GM23338 (cell line): Measurements from ENCODE around the gene MPEG1. TPM values are rescaled to one million over a fixed set of nuclear protein-coding genes. Genes with fewer than 3 reads are reported as not detected.

Source experiments
- ATAC-seq: fragments of 200-7000 bp; cut with Tn5 transposase; 3 replicates; pipeline ENCODE4 v1.9.1; 2020
- DNase-seq: peaks from one replicate; pipeline ENCODE4 v3.0.0-alpha.2; 2015; ENCODE audit warnings: low spot score
- H2AFZ ChIP-seq: fragments of 200-600 bp; sonication (generic); 2 replicates; pipeline ENCODE4 v1.8.0; 2016; ENCODE audit warnings: antibody characterized with exemption, mild to moderate bottlenecking, moderate library complexity
- H3F3A ChIP-seq: fragments of 200-600 bp; sonication (generic); replicated peaks from 2 replicates; pipeline ENCODE4 v1.8.0; 2017; ENCODE audit warnings: antibody characterized with exemption, mixed run types, low read depth
- H3K27ac ChIP-seq: fragments of 200-600 bp; sonication (generic); 2 replicates; pipeline ENCODE4 v1.6.1; 2016; ENCODE audit warnings: low read depth
- H3K27me3 ChIP-seq: fragments of 200-600 bp; sonication (generic); 2 replicates; pipeline ENCODE4 v1.8.0; 2016; ENCODE audit warnings: mild to moderate bottlenecking, mixed run types, moderate library complexity; ENCODE audit not compliant: insufficient read depth
- H3K36me3 ChIP-seq: fragments of 200-600 bp; sonication (generic); 2 replicates; pipeline ENCODE4 v1.8.0; 2016; ENCODE audit warnings: mild to moderate bottlenecking; ENCODE audit not compliant: insufficient read depth
- H3K4me1 ChIP-seq: fragments of 200-600 bp; sonication (generic); 2 replicates; pipeline ENCODE4 v1.8.0; 2016; ENCODE audit warnings: mild to moderate bottlenecking, moderate library complexity; ENCODE audit not compliant: insufficient read depth
- H3K4me2 ChIP-seq: fragments of 200-600 bp; sonication (generic); 2 replicates; pipeline ENCODE4 v1.7.1; 2017; ENCODE audit warnings: mixed run types
- H3K4me3 ChIP-seq: fragments of 200-600 bp; sonication (generic); 2 replicates; pipeline ENCODE4 v1.6.1; 2016; ENCODE audit warnings: mixed run types
- H3K79me2 ChIP-seq: fragments of 200-600 bp; sonication (generic); replicated peaks from 2 replicates; pipeline ENCODE4 v1.8.0; 2017; ENCODE audit warnings: mild to moderate bottlenecking; ENCODE audit not compliant: insufficient read depth
- H3K9me2 ChIP-seq: fragments of 200-600 bp; sonication (generic); 2 replicates; pipeline ENCODE4 v1.8.0; 2017; ENCODE audit not compliant: insufficient read depth
- H4K20me1 ChIP-seq: fragments of 200-600 bp; sonication (generic); replicated peaks from 2 replicates; pipeline ENCODE4 v1.8.0; 2017; ENCODE audit warnings: mild to moderate bottlenecking; ENCODE audit not compliant: insufficient read depth
- H3K27ac Mint-ChIP-seq: 2 replicates; pipeline ENCODE4 v1.8.0; 2020; ENCODE audit warnings: inconsistent platforms, mild to moderate bottlenecking, moderate library complexity, mixed read lengths
- H3K27me3 Mint-ChIP-seq: 3 replicates; pipeline ENCODE4 v1.8.0; 2022; ENCODE audit warnings: low read depth, mild to moderate bottlenecking, moderate library complexity, mixed read lengths, inconsistent platforms; ENCODE audit not compliant: insufficient read depth, poor library complexity
- H3K36me3 Mint-ChIP-seq: 3 replicates; pipeline ENCODE4 v1.8.0; 2021; ENCODE audit warnings: low read depth, mild to moderate bottlenecking, inconsistent platforms, moderate library complexity, mixed read lengths
- H3K4me1 Mint-ChIP-seq: 3 replicates; pipeline ENCODE4 v1.8.0; 2020; ENCODE audit warnings: mild to moderate bottlenecking, inconsistent platforms, mixed read lengths
- H3K4me3 Mint-ChIP-seq: 3 replicates; pipeline ENCODE4 v1.8.0; 2021; ENCODE audit warnings: moderate library complexity, mild to moderate bottlenecking, inconsistent platforms, mixed read lengths
- H3K9me3 Mint-ChIP-seq: 3 replicates; pipeline ENCODE4 v1.8.0; 2020; ENCODE audit warnings: moderate library complexity, mild to moderate bottlenecking, inconsistent platforms, mixed read lengths
- CREB1 ChIP-seq: fragments of 250-450 bp; sonication (Bioruptor Pico); IDR thresholded peaks from 2 replicates; pipeline ENCODE4 v1.5.0; 2020; ENCODE audit warnings: low read depth, mild to moderate bottlenecking, moderate library complexity
- ETS1 ChIP-seq: IDR thresholded peaks from 2 replicates; pipeline ENCODE4 v1.6.1; 2016; ENCODE audit warnings: antibody characterized with exemption
- NANOG ChIP-seq: IDR thresholded peaks from 2 replicates; pipeline ENCODE4 v1.6.1; 2016; ENCODE audit warnings: antibody characterized with exemption, borderline replicate concordance
- POLR2AphosphoS5 ChIP-seq: IDR thresholded peaks from 2 replicates; pipeline ENCODE4 v1.6.1; 2016; ENCODE audit warnings: antibody characterized with exemption, low read depth
- STAT1 ChIP-seq: IDR thresholded peaks from one replicate; pipeline ENCODE4 v1.6.1; 2016; ENCODE audit warnings: antibody characterized with exemption; ENCODE audit not compliant: unreplicated experiment
- ZNF331 ChIP-seq: fragments of 250-450 bp; sonication (Bioruptor Pico); IDR thresholded peaks from 2 replicates; pipeline ENCODE4 v1.5.0; 2020; ENCODE audit warnings: low read depth, mild to moderate bottlenecking, moderate library complexity
- polyA plus RNA-seq: library from polyadenylated mRNA; unstranded; fragments of >200 nt; fragmentation: Nextera tagmentation; extraction: Ambion mirVana; gene quantifications from 2 replicates; pipeline ENCODE4 v1.2.1, GENCODE V29; 2016
- total RNA-seq: library from RNA; depleted of rRNA; stranded (reverse); fragments of >200 nt; shearing (Covaris generic); gene quantifications from 2 replicates; pipeline ENCODE4 v1.2.3, GENCODE V29; 2014
- TF ChIP-seq, protein P1 (sequence below), 2 experiments: fragments of 200-600 bp in 1 of 2; sonication (generic) in 1 of 2; conservative IDR thresholded peaks; 2 replicates each; pipeline versions ENCODE4 v1.5.1 to v1.6.1; 2016 to 2017; ENCODE audit warnings: antibody characterized with exemption in 2 of 2, low read depth in 2 of 2, mild to moderate bottlenecking in 2 of 2, moderate library complexity in 1 of 2
- TF ChIP-seq, protein P2 (sequence below): IDR thresholded peaks from one replicate; pipeline ENCODE4 v1.6.1; 2018; ENCODE audit warnings: antibody characterized with exemption; ENCODE audit not compliant: unreplicated experiment

Gene MPEG1
- total and polyA plus RNA-seq, 2 experiments from 2014 or later = not detected

- TF ChIP-seq CREB1 (no peak), ETS1 (no peak), ZNF331 (CRISPR knock-in tag) (no peak)
Measured at GRCh38 chr11:59204746-59205145, 8.0 kb downstream of the MPEG1 start (continued).

GRCh38 chr11:59201353-59201752, 11.4 kb downstream of the MPEG1 start:
- H2AFZ ChIP-seq = no peak overlapping the region
- H3K27me3 ChIP-seq = no peaks in the 10 kb centered on the region
- TF ChIP-seq, protein P1, sequence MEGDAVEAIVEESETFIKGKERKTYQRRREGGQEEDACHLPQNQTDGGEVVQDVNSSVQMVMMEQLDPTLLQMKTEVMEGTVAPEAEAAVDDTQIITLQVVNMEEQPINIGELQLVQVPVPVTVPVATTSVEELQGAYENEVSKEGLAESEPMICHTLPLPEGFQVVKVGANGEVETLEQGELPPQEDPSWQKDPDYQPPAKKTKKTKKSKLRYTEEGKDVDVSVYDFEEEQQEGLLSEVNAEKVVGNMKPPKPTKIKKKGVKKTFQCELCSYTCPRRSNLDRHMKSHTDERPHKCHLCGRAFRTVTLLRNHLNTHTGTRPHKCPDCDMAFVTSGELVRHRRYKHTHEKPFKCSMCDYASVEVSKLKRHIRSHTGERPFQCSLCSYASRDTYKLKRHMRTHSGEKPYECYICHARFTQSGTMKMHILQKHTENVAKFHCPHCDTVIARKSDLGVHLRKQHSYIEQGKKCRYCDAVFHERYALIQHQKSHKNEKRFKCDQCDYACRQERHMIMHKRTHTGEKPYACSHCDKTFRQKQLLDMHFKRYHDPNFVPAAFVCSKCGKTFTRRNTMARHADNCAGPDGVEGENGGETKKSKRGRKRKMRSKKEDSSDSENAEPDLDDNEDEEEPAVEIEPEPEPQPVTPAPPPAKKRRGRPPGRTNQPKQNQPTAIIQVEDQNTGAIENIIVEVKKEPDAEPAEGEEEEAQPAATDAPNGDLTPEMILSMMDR (conservative IDR thresholded peaks at IDR 0.05; ENCODE audit: low read depth in 2 of 2) = peak; percentile 53 to 57
- TF ChIP-seq NANOG = no peak
- peaks cover 2% of the 10 kb centered on the region; the same call in 1 of the 3 replicates for H3K4me1 Mint-ChIP-seq
- DNase-seq (peak; percentile 51), ATAC-seq (peak; percentile 87)
- peaks cover 64% of the 10 kb centered on the region for H3K36me3 Mint-ChIP-seq
- peaks cover 9% of the 10 kb centered on the region for H3K9me3 Mint-ChIP-seq
- no peak overlapping the region for H3K4me3 ChIP-seq
- H3K79me2 ChIP-seq = no peaks in the 10 kb centered on the region
- H3K27ac ChIP-seq = no peak overlapping the region
- H3K9me2 ChIP-seq = 0 out of 2 replicates have a peak, but pooled peaks cover 4% of the 10 kb centered on the region
- no peaks in the 10 kb centered on the region; the same call in 1 of the 2 replicates for H4K20me1 ChIP-seq
- H3K27ac Mint-ChIP-seq = no peak overlapping the region; the same call in 1 of the 2 replicates
- no peaks in the 10 kb centered on the region for H3K4me1 ChIP-seq
- no peak overlapping the region for H3K4me3 Mint-ChIP-seq
- H3K27me3 Mint-ChIP-seq = peaks cover 3% of the 10 kb centered on the region
- H3K36me3 ChIP-seq = peaks cover 9% of the 10 kb centered on the region
- no peak overlapping the region for H3K4me2 ChIP-seq
- no peaks in the 10 kb centered on the region for H3F3A ChIP-seq

DNA sequence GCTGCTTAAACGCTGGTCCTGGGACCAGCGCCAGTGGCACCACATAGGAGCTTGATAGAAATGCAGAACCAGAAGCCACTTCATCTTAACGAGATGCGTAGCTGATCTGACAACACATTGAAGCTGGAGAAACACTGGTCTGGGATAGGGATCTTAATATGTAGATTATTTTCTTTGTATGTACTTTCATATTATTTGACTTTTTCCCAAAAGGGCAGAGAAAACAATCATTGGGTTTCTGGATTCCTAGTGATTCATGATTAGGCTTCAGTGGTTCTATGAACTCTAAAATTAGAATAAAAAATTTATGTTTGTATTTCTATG, 12.3 kb downstream of the MPEG1 start:
- Histone ChIP-seq H3F3A (no peaks in the 10 kb centered on the region), H4K20me1 (no peaks in the 10 kb centered on the region), H3K4me2 (no peak overlapping the region), H3K36me3 (peaks cover 19% of the 10 kb centered on the region), H3K4me1 (no peaks in the 10 kb centered on the region), H3K9me2 (0 out of 2 replicates have a peak, but pooled peaks cover 4% of the 10 kb centered on the region), H2AFZ (no peak overlapping the region), H3K27ac (no peak overlapping the region), H3K79me2 (no peaks in the 10 kb centered on the region), H3K4me3 (no peak overlapping the region), H3K27me3 (no peaks in the 10 kb centered on the region)
- Mint-ChIP-seq H3K27me3 (peaks cover 2% of the 10 kb centered on the region), H3K36me3 (peaks cover 65% of the 10 kb centered on the region), H3K4me3 (no peak overlapping the region), H3K4me1 (peaks cover 2% of the 10 kb centered on the region; the same call in 1 of the 3 replicates), H3K9me3 (peaks cover 12% of the 10 kb centered on the region), H3K27ac (no peak overlapping the region)
- ATAC-seq (no peak), DNase-seq (no peak)
- TF ChIP-seq STAT1 = no peak
- no peak for TF ChIP-seq NANOG
- no peak for TF ChIP-seq POLR2AphosphoS5
- no peak for TF ChIP-seq ZNF331 (CRISPR knock-in tag)
- TF ChIP-seq, protein P2, sequence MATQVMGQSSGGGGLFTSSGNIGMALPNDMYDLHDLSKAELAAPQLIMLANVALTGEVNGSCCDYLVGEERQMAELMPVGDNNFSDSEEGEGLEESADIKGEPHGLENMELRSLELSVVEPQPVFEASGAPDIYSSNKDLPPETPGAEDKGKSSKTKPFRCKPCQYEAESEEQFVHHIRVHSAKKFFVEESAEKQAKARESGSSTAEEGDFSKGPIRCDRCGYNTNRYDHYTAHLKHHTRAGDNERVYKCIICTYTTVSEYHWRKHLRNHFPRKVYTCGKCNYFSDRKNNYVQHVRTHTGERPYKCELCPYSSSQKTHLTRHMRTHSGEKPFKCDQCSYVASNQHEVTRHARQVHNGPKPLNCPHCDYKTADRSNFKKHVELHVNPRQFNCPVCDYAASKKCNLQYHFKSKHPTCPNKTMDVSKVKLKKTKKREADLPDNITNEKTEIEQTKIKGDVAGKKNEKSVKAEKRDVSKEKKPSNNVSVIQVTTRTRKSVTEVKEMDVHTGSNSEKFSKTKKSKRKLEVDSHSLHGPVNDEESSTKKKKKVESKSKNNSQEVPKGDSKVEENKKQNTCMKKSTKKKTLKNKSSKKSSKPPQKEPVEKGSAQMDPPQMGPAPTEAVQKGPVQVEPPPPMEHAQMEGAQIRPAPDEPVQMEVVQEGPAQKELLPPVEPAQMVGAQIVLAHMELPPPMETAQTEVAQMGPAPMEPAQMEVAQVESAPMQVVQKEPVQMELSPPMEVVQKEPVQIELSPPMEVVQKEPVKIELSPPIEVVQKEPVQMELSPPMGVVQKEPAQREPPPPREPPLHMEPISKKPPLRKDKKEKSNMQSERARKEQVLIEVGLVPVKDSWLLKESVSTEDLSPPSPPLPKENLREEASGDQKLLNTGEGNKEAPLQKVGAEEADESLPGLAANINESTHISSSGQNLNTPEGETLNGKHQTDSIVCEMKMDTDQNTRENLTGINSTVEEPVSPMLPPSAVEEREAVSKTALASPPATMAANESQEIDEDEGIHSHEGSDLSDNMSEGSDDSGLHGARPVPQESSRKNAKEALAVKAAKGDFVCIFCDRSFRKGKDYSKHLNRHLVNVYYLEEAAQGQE = no peak
